Stimulated activated CD8-positive, alpha-beta memory T cell treated with anti-CD3 and anti-CD28 coated beads, Interleukin-12 subunit alpha, Interleukin-12 subunit beta, amount 100 ng/mL, for 24 hours (primary cell): ENCODE results near the gene ATF4.

ENCODE experiments used
- DNase-seq: peaks from one replicate; pipeline ENCODE4 v3.0.0-alpha.2; 2020; ENCODE audit errors: extremely low read depth

The ATF4 gene

DNA sequence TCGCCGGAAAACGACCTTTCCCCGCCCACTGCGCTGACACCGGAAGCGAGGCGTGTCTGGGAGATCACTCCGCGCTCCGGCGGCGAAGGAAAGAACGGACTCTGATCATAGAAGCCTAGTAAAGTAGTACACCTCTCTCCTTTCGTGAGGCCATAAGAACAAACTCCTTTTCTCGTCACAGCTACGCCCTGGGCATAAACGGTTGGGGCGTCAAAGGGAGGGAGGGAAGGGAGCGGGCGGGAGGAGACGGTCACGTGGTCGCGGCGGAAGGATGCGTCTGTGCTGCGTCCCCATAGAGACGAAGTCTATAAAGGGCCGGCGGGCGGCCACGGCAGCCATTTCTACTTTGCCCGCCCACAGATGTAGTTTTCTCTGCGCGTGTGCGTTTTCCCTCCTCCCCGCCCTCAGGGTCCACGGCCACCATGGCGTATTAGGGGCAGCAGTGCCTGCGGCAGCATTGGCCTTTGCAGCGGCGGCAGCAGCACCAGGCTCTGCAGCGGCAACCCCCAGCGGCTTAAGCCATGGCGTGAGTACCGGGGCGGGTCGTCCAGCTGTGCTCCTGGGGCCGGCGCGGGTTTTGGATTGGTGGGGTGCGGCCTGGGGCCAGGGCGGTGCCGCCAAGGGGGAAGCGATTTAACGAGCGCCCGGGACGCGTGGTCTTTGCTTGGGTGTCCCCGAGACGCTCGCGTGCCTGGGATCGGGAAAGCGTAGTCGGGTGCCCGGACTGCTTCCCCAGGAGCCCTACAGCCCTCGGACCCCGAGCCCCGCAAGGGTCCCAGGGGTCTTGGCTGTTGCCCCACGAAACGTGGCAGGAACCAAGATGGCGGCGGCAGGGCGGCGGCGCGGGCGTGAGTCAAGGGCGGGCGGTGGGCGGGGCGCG lies at the start of gene ATF4:
TSS of gene ATF4 (plus strand) at position 337 of the 880 bp plus-strand sequence. CDS start 884 bp downstream, outside the sequence.
- DNase-seq: peak; percentile 76

- no peak for DNase-seq
Observed at GRCh38 chr22:39471381-39472141, 48.8 kb upstream of the ATF4 start.

DNA sequence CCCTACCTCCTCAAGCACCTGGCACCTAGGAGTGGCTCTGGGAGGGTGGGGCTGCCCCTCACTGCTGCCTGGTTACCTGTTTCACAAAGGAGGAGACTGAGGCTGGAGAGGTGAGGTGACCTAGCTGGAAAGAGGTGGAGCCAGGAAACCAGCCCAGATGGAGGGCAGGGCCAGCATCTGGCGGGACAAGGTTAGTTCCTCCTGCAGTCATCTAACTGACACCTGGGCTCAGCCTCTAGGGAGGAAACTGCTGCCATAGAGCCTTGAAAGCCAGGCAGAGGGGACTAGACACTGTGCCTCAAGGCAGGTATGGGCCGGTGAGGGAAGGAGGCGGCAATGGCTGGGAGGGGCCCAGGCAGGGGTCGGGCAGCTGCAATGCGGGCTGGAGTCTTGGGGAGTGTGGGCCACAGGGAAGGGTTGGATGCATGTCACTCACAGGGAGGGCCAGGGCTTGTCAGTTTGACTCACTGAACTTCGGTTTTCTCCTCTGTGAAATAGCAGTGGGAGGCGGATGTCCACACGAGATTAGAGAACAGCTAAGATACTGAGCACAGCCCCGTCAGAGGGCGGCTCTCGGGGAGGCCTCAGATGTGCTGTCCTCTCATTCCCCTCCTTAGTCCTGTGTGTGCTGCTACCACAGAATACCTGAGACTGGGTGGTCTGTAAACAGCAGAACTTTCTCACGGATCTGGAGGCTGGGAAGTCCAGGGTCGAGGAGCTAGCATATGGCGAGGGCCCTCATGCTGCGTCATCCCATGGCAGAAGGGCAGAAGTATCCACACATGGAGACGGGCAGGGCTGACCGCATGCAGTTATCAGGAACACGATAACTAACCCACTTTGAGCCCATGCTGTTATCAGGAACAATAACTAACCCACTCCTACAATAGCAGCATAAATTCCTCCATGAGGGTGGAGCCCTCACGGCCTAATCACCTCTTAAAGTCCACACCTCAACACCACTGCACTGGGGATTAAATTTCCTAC lies 47.5 kb upstream of the ATF4 start:
- DNase-seq: no peak

GRCh38 chr22:39473851-39474250 lies 46.5 kb upstream of the ATF4 start:
- no peak for DNase-seq

DNA sequence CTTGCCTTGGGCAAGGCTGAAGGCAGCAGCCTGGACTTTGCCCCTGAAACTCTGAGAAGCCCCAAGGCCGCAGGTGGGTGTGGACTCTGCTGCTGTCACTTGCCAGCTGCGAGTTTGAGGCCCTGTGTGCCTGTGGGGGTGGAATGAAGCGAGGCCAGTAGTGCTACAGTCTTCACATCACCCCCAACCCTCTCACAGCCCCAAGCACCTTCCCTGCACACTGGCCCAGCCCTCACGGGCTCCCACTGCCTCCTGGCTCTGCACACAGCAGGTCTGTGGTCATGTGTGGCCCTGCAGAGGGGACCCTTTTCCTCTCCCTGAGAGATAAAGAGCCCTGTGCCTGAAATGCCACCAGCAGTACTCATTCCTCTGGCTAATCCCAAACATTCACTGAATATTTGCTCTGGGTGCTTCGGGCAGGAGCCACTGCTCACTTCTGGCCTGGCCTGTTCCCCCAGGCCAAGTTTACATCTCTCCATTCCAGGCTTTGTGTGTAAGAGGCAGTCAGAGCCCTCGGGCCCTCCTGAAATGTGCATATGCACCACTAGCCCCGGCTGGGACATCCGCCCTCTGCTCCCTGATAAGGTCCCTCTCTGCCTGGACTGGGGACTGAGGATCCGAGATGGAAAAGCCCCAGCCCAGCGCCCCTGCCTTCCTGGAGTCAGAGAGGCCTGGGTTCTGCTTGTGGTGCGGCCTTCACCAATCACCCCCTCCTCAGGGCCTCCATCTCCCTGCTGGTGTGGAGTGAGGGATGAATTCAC lies 45.8 kb upstream of the ATF4 start:
- DNase-seq: no peak

- DNase-seq: no peak
Observed at GRCh38 chr22:39475337-39475736, 45.0 kb upstream of the ATF4 start.

DNA sequence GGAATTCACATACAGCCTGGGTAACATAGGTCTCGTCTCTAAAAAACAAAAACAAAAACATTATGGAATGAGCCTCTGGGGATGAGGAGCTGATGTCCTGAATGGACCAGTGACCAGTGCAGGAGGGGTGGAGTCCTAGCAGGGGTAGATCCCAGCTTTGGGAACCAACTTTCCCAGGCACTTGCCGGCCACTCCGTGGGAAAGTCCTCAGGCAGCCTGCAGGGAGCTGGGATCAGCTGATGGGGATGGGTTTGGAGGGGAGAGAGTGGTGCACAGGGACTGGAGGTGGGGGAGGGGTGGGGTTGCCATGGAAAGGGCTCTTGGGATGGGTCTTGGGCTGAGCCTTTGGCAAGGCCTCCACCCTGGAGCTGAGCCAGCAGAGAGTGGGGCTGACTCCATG lies 44.5 kb upstream of the ATF4 start:
- DNase-seq: no peak

DNA sequence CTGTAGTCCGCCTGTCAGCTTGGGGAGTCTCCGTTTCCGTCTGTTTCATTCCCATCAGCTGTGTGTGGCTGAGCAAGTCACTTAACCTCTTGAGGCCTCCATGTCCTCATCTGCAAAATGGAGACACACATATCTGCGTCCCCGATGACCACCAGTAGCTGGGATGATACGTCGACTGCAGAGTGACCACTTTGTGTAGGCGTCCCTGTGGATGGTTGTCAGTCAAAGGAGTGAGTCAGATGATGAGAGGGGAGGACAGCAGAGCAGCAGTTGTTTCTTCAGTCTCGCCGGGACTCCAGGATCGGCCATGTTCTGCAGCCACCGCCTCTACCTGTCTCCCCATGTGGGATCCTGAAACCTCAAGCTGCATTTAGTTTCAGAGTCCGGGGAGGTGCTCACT lies 43.7 kb upstream of the ATF4 start:
- DNase-seq: no peak

DNA sequence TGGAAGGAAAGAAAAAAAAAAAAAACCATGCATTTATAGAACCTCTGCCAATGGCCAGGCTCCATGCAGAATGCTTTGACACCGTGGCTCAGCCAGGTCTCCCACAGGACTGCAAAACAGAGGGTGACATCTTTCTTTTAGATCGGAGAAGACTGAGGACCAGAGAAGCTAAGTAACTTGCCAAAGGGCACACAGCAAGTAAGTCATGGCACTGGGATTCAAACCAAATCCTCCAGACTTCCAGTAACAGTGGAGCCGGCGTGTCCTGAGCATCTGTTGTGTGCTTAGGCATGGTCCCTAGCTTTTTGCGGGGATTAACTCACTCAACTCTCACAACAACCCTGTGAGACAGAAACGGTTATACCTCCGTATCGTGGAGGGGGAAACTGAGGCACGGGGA lies 42.8 kb upstream of the ATF4 start:
- DNase-seq: no peak

- no peak for DNase-seq
Observed at GRCh38 chr22:39478441-39478850, 41.9 kb upstream of the ATF4 start.

- no peak for DNase-seq
Observed at GRCh38 chr22:39479254-39479653, 41.1 kb upstream of the ATF4 start.

GRCh38 chr22:39480557-39480956 lies 39.8 kb upstream of the ATF4 start:
- no peak for DNase-seq

DNA sequence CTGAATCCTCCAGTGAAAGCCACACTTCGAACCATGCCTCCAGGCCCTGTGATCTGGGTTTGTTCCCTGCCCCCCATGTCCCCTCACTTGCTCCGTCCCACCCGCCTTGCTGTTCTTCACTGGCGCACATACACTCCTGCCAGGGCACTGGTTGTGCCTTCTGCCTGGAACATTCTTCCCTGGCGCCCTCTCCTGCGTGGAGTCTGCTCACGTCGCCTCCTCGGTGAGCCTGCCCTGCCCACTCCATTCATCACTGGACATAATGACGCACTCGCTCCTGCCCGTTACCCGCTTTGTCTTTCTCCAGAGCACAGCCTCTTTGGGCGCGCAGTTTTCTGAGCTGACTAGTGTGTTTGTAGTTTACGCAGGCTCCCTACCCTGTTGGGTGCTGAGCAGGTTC lies 39.3 kb upstream of the ATF4 start:
- DNase-seq: no peak

DNA sequence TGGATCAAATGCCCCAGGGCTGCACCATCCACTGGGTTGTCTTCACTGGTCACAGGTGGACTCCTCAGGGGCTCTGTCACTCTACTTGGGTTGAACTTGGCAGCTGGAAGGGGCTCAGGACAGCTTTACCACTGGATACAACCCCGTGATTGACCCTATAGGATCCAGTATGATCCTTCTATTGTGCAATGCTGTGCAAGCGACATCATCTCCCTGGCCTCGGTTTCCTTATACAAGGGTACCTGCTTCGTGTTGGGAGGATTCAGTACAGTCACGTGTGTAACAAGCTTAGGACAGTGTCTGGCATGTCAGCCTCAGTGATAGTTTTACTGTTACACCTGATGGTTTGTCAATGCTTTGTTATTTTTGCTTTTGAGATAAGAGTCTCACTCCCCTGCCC lies 38.8 kb upstream of the ATF4 start:
- no peak for DNase-seq

GRCh38 chr22:39482768-39483167 lies 37.6 kb upstream of the ATF4 start:
- DNase-seq: no peak

- DNase-seq: no peak
Observed at GRCh38 chr22:39486951-39487825, 33.2 kb upstream of the ATF4 start.

- DNase-seq: no peak
Observed at GRCh38 chr22:39487826-39488520, 32.4 kb upstream of the ATF4 start.

DNA sequence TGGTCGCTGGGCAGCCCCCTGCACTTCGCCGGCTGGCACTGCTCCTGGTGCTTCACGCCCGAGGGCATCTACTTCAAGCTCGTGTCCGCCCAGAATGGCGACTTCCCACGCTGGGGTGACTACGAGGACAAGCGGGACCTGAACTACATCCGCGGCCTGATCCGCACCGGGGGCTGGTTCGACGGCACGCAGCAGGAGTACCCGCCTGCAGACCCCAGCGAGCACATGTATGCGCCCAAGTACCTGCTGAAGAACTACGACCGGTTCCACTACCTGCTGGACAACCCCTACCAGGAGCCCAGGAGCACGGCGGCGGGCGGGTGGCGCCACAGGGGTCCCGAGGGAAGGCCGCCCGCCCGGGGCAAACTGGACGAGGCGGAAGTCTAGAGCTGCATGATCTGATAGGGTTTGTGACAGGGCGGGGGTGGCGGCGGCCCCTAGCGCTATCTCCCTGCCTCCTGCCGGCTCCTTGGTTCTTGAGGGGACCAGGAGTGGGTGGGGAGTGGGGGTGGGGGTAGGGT lies 31.7 kb upstream of the ATF4 start:
- no peak for DNase-seq
